GM18507 (cell line): ENCODE measurements around the gene ALPK3.

ENCODE experiments used
- DNase-seq: peaks from one replicate; pipeline ENCODE4 v3.0.0; 2011; ENCODE audit warnings: low read depth; ENCODE audit not compliant: insufficient read length; ENCODE audit errors: extremely low spot score
- FAIRE-seq: peaks from 2 replicates; lab custom pipeline; 2011; peaks lifted over from hg19 to GRCh38; lab: Jason Lieb, UNC

ALPK3 gene

DNA sequence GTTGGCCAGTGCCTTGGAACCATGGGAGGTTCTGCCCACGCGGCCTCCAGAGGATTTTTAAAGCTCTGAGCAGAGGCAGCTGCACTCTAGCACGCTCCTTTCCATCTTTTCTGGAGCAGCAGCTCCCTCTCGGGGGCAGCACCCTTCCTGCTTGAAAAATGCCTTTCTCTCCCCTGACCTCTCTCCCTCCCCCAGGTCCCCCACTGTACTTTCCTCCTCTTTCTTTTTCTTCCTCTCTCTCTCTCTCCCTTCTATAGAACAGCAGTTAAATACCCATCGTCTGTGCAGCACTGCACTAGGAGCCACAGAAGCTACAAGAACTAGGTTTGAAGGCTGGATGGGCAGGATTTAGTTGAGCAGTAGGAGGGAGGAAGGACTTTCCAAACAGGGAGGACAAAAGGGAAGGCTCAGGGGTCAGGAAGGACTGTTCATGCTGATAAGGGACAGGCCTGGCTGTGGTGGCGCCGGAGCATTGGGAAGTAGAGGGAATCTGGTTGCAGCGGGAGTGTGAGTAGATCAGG lies 4.4 kb downstream of the ALPK3 start:
- no peak for FAIRE-seq
- DNase-seq = no peak

DNA sequence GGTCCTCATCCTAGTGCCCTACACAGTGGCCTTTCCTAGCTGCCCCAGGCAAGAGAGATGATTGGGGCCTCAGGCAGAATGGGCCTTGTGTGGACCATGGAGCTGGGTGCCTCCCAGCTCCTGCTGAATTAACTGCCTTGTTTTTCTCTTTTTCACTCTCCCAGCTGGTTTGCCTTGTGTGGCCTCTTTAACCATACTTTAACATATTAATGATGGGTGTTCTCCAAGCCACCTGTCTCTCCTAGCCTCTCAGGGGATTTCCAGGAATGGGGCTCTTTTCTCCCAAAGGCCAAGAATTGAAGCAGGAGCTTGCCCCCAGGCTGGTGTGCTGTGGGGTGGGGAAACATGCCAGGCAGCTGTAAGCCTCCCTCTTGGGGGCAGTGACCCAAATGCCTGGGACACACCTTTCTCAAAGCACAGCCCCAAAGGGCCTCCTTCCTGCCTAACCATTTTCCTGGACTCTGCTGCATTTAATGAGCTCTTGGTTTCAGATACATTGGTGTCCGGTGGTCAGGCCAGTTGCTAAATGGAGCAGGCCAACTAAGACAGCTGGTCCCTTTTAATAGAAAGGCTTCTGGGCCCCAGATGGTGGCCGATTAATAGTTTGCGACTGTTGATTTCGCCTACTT lies 5.6 kb downstream of the ALPK3 start:
- FAIRE-seq = no peak
- no peak for DNase-seq

DNA sequence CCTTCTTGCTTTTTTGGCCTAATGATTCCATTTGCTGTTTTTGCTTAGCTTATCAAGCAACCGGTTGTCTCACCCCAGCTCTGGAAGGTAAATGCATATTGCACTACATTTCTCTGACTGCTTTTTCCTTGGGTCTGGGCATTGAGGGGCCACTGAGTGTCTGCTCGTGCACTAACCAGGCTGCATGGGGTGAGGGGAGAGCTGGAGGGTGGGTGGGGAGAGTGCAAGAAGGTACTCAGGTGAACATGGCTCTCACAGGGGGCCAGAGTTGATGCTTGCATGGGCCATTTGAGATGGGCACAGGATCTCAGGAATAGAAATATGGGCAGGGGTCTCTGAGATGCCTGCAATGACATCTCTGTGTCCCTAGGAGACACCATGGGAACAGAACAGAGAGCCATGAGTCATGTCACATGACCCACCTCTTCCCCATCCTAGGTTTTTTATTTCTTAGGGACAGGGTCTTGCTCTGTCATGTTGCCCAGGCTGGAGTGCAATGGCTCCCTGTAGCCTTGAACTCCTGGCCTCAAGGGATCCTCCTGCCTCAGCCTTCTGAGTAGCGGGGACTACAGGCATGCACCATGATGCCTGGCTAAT lies 6.2 kb downstream of the ALPK3 start:
- DNase-seq (no peak), FAIRE-seq (no peak)

DNA sequence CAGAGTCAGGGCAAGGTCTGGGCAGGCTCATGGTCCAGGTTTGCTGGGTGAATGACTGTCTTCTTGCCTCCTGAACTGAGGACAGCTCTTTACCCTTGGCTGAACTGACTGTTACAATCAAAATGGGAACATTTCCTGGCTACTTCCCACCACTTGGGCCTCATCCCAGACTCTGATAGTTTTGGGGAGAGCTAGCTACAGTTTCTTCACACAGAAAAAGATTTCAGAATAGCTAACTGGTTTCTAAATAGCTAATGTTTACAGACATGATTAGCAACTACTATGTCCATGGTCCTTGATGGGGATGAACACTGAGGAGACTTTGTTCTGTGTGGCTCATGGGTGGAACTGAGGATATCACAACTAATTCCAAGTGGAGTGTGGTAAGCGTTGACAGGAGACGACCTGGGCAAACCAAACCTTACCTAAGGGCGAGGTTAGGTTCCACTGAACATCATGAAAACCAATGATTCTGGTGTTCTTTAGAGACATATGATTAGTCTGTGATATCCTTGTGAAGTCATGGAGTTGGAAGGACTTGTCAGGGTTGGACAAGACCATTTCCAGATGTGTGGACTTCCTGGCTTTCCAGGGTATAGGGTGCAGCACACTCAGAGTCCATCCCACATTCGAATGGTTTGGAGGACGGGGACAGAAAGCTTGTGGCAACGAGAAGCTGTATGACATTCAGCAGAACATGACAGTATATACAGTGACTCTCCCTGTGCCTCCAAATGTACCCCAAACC lies 7.3 kb downstream of the ALPK3 start:
- FAIRE-seq (no peak), DNase-seq (no peak)

DNA sequence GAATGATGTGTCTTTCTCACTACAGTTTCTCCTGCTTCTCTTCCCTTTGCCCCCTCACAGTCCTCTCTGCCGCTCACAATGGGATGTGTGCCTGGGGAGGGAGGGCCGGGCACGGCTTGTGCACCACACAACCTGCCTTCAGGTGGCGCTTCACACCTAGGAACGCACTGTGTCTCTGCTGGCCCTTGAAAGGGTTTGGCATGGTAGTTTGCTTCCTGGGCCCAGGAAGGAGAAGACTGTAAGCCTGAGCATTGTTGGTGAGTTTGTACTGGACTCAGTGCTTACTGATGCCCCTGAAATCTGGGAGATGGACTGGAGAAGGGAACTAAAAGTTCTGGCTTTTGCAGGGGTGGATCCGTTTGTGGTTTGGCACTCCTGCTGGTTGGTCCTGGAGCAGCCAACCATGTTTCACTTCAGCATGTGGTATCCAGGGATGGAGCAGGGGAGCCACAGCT lies 9.2 kb downstream of the ALPK3 start:
- no peak for DNase-seq
- FAIRE-seq = no peak

DNA sequence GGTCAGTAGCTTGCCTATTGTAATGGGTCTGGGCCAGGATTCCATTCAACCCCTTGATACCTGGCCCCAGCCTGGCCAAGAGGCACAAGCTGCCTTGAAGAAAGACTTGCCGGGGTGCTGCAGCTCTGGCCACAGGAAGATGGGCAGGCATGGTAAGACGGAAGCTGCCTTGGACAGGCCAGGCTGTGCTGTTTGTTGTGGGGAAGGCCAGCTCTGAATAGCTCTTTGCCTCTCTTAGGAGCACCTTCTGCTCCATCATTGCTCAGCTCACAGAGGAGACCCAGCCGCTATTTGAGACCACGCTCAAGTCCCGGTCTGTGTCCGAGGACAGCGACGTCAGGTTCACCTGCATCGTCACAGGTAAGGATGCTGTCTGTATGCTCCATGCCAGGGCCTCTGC lies 10.1 kb downstream of the ALPK3 start:
- DNase-seq (no peak), FAIRE-seq (no peak)

DNA sequence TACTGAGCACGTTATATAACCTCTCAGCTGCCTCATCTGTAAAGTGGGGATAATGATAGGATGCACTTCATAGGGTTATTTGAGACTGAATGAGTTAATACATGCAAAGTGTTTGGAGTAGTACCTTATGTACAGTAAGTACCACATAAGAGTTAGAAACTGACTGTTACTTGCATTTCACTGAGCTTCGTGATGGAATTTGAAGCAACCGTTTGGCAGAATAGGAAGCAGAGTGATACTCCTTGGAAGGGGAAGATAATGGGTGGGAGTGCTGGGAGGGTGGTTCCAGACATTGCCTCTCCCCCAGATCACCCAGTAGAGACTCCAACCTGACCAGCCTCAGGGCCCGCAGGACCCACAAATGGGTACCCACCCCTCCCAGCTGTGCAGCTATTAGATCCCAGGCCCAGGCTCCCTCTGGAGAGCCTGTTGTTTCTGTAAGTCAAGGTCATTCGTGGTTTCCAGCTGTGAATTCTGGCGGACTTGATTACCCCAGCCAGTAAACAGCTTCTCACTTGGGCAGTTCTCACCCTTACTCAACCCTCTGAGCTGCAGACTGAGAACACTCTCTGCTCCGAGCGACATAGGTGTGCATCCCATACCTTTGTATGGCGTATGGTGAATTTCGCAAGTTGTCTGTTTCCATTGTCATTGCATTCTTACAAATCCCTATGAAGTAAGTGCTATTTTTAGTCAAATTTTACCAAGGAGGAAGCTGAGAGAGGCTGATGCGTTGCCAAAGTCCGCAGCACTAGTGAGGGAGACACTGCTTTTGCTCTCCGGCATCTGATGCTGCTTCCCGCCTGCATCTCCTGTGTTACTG lies 11.1 kb downstream of the ALPK3 start:
- FAIRE-seq = no peak
- DNase-seq = no peak

DNA sequence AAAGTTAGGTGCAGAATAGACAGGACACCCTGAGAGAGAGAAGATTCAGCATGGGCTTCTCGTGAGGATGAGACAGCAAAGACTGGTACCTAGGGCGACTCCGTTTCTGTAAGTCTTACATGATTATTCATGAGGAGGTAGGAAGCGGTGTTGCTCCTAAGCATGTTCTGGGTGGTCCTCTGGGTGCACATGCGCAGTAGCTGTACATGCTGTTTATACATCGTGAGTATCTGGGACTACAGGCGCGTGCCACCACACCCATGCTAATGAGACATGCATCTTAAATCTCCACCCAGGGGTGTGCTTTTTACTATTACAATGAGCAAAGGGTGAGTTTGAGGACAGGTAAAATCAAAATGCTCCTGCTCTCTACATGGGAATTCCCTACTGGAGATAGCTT lies 12.3 kb downstream of the ALPK3 start:
- no peak for FAIRE-seq
- no peak for DNase-seq

DNA sequence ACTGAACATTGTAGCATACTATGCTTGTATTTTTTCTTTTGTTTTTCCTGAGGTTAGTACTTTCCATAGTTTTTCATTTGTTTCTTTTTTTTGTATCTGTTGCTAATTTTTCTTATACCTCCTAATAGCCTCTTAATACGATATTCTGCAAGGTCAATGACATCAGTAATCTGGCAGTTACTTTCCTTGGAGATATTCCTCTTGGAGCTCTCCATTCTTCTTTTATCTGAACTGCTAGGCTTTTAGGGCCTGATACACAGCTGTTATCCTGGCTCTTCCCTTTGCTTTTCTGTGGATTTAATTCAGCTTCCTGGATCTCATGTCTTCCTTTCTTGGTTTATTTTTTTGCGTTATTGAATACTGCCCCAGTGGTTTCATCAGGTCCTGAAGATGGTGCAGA lies 12.9 kb downstream of the ALPK3 start:
- FAIRE-seq = no peak
- no peak for DNase-seq

DNA sequence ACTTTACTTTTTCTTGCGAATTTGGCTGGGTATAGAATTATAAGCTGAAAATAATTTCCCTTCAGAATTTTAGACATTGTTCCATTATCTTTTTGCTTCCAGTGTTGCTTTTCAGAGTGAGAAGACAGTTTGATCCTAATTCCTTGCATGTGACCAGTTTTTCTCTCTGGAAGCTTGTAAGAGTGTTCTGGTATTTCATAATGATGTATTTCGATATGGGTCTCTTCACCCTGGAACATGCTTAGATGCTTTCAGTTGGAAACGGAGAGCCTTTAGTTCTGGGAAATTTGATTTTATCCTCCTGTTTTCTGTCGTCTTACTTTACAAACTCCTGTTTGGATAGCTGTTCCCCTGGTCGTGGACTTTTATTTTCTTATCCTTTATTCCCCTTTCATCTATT lies 13.9 kb downstream of the ALPK3 start:
- DNase-seq (no peak), FAIRE-seq (no peak)

DNA sequence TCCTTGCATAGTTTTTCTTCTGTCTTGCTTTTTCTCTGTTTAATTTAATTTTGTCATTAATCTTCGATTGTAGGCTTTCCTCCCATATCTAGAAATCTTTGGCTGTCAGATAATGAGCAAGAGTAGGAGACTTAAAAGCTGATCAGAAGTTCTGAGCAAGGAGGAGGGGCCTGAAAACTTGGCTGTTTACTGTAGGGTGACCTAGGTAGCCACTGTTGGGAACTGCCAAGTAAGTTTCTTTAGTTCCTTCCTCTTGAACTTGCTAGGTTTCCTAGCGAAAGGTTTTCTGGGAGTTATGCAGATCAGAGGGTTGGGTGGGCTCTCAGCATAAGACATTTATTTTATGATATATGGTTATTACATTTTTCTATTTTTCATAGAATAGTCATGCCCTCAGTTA lies 14.5 kb downstream of the ALPK3 start:
- DNase-seq (no peak), FAIRE-seq (no peak)

DNA sequence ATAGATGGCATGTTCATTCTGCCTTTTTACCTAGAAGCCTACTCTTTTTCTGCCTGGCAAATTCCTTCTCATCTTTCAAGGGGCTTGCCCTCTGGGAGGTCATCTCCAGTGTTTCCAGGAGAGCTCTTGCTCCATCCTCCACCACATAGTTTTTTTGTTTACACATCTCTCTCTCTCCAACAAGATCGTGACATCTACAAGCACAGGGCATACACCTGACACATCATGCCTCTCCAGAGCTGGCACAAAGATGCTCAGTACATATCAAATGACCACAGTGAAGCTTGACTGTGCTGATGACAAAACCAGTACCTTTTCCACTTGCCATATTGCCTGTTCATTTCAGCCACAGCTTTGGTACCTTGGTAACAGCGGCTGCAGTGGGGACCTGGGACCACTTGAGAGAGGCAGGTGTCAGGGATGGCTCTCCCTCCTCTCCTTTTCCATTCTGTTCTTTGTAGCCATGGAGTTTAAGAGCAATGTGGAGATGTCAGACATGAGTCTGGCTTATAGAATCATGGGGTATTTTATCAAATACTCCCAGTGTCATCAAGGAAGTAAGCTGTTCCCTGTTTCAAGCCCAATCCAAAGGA lies 15.4 kb downstream of the ALPK3 start:
- DNase-seq (no peak), FAIRE-seq (no peak)

DNA sequence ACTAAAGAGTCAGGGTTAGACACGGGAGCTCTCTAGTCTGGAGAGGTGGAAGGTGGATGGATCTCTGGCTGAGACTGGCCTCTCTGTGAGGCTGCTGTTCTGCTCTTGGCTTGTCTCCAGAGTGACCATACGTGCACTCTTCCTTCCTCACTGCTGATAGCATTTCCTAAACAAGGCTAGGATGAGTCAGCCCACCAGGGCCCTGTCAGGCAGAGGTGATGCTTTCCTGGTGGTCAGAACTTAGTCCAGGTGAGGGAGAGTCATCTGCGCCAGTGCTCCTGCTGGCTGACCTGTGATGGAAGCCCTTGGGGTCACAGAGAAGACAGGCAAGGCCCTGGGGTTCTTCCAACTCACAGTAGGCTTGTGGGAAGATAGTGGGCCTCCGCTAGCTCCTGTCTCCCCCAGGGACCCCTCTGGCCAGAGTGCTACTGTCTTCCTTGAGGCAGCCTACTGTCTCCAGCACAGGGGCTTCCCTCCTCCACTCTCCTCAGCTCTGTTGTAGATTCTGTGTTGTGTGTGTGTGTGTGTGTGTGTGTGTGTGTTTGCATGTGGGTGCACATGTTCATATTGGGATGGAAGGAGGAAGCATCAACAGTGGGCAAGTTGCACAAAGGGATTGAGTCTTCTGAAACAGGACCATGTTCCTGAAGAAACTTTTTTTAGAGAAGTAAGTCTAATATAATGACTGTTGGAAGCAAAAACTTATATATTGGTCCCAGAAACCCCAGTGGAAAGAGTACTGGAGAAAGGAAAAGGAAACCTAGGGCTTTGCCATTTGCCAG lies 16.5 kb downstream of the ALPK3 start:
- DNase-seq (no peak), FAIRE-seq (no peak)

DNA sequence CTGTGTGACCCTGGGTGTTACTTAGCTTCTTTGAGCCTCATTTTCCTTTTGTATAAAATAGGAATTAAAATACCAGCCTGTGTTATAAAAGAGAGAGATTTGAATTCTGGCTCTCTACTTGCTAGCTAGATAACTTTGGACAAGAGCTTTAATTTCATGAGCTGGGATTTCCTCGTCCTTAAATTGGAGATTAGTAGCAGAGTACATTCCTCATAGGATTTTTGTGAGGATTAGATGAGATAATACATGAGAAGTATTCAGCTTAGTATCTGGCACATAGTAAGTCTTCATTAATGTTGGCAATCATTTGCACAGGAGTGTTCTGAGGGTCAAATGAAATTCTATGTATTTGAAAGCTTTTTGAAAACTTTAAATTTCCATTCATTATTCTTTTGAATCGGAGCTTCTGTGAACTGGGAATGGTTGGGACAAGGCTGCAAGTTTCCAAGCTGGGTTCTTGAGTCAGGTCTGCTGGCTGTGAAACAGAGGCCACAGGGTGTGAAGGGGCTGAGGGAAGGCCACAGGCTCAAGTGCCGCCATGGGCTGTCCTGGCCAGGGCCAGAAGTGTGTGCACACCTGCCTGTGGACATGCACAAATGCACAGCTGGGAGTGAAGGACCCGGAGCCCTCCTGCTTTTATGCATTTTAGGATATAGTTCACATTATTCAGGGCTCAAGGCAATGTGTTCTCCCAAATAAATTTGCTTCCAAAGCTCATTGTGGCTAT lies 17.2 kb downstream of the ALPK3 start:
- FAIRE-seq = no peak

DNA sequence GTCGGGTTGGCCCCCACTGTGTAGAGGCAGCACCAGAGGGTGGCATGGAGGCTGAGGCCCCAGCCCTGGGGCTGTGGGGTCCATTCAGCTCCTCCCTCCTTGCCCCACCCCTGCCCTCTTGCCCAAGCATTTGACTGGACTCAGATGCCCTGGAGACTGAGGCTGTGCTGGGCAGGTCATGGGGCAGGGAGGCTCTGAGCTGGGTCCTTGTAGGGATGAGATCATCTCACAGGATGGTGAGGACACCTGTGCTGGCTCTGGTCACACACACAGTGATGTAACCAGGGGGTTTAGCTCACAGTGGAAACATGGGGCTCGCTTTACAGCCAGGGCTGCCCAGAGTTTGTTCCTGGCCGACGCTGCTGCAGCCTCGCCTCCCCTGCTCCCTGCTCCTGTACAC lies 17.8 kb downstream of the ALPK3 start:
- FAIRE-seq (no peak), DNase-seq (no peak)

More for the DNA sequence above, 17.2 kb downstream of the ALPK3 start:
- DNase-seq = no peak

DNA sequence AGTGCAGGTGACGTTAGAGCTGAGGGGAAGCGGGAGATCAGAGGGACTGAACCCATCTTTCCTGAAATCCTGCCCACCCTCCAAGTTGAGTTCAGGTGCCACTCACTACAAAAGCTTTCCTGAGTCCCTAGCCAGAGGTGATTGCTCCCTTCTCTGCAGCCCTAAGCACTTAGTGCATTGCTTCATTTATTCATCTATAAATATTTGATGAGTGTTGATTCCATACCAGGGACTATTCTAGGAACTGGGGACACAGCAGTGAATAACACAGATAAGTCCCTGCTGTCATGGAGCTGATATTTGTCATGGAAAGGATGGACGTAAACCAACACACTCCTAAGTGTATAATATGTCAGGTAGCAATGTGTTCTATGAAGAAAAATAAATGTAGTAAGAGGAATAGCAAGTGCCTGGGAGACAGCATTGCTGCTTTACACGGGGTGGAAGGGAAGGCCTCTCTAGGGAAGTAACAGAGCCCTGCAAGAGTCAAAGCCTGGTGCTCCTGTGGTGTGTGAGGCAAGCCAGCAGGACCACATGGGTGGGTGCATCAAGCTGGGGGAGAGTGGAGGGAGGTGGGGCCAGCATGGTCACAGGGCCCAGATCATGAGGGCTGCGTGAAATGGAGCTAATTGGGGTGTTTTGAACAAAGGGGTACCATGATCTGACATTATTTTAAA lies 18.6 kb downstream of the ALPK3 start:
- FAIRE-seq (no peak), DNase-seq (no peak)

DNA sequence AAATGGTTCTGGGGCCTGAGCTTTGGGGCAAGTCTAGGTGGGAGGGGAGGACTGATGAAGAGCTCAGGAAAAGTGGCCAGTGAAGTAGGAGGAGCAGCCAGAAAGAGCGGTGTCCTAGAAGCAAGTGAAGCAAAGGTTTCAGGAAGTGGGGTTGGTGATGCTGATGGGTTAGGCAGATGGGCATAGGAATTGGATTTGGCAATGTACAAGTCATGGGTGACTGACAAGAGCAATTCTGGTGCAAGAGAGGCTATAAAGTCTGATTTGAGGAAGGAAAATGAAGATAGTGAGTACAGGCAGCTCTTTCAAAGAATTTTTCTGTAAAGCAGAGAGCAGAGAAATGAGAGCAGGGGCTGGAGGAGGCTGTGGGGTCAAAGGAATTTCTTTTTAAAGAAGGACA lies 19.7 kb downstream of the ALPK3 start:
- DNase-seq (no peak), FAIRE-seq (no peak)

DNA sequence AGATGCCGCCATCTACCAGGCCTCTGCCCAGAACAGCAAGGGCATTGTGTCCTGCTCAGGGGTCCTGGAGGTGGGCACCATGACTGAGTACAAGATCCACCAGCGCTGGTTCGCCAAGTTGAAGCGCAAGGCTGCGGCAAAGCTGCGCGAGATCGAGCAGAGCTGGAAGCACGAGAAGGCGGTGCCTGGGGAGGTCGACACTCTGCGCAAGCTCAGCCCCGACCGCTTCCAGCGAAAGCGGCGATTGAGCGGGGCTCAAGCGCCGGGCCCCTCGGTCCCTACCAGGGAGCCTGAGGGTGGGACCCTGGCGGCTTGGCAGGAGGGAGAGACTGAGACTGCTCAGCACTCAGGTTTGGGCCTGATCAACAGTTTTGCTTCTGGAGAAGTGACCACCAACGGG lies 22.6 kb downstream of the ALPK3 start:
- DNase-seq (no peak), FAIRE-seq (no peak)
